Measurements from ENCODE around the gene RUNX2.
"Not testable (repeated sequence)": the region's sequence is repeated elsewhere in the genome, so short reads cannot be mapped to it uniquely, and the experiment has no call there.

Gene RUNX2

DNA sequence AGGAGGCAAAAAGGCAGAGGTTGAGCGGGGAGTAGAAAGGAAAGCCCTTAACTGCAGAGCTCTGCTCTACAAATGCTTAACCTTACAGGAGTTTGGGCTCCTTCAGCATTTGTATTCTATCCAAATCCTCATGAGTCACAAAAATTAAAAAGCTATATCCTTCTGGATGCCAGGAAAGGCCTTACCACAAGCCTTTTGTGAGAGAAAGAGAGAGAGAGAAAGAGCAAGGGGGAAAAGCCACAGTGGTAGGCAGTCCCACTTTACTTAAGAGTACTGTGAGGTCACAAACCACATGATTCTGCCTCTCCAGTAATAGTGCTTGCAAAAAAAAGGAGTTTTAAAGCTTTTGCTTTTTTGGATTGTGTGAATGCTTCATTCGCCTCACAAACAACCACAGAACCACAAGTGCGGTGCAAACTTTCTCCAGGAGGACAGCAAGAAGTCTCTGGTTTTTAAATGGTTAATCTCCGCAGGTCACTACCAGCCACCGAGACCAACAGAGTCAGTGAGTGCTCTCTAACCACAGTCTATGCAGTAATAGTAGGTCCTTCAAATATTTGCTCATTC, at the start of gene RUNX2:
TSS of gene RUNX2 (plus strand) at position 375 of the 567 bp plus-strand sequence. CDS start 397 bp downstream, outside the sequence.
- no peak for DNase-seq

- no peak for DNase-seq
Observed at GRCh38 chr6:45278367-45278766, 49.8 kb upstream of the RUNX2 start.

DNA sequence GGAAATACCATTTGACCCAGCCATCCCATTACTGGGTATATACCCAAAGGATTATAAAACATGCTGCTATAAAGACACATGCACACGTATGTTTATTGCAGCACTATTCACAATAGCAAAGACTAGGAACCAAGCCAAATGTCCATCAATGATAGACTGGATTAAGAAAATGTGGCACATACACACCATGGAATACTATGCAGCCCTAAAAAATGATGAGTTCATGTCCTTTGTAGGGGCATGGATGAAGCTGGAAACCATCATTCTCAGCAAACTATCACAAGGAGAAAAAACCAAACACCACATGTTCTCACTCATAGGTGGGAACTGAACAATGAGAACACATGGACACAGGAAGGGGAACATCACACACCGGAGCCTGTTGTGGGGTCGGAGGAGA, 41.4 kb upstream of the RUNX2 start:
- not testable (repeated sequence) for DNase-seq

DNA sequence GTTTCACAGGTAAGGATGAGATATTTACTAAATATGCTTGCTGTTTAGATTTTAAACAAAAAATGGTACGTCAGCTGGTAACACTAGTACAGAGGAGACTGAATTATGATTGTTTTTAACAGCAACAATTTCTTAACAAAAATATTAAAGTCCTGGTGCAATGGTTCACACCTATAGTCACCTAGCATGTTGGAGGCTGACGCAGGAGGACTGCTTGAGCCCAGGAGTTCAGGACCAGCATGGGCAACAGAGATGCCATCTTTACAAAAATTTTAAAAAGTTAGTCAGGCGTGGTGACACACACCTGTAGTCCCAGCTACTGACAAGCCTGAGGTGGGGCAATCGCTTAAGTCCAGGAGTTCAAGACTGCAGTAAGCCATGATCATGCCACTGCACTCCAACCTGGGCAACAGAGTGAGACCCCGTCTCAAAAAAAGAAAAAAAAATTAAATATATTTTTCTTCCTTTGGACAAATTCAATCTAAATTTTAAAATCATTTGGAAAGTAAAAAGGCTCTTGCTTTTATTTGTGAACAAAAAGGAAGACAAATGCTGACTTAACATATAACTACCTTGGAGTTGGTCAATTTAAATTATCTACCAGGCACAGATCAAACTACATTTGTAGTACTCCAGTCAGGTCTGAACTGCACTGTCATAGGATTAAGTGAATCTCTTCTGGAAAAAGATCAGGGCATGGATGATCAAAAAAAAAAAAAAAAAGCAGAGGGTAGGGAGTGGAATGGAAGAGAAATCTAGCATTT, 38.2 kb upstream of the RUNX2 start:
- DNase-seq, result no peak

GRCh38 chr6:45293306-45293705, 34.8 kb upstream of the RUNX2 start:
- DNase-seq, result peak; percentile 28

- DNase-seq, result not testable (repeated sequence)
Observed at GRCh38 chr6:45294065-45294701, 33.9 kb upstream of the RUNX2 start.

DNA sequence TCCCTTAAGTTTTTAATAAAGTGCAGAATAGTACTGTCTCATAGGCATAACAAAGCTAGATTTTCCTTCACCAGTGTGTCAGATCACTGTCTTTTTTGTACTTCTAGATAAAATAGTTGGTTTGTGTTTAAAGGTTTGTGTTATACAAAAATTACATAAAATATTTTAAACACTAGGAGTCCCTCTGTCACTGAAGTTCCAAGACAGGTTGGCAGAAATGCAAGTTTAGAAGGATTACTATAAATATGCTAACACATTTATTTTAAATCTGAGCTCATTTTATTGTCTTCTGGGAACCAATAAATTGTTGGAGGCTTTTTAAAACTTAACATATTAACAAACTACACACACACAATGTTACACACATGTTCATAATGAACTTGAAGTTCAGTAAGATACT, 30.8 kb upstream of the RUNX2 start:
- no peak for DNase-seq

- DNase-seq, result no peak
Observed at GRCh38 chr6:45299096-45299581, 29.0 kb upstream of the RUNX2 start.

DNA sequence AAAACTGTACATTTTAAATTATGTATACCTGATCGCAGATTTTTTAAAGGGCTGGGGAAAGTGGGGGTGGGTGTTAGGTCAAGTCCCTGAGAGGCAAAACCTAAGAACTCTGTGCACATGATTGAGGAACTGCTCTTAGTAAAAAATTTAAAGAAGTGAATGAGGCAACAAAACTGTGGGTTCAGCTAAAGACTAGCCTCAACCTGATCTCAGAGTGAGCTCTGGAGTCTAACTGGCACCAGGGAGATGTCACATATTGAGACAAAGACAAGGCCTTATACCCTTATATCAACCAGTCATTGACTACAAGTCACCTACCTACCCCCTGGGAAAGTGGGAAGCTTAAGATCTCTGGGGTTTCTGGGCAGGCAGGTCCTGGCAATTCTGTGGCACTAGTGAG, 27.4 kb upstream of the RUNX2 start:
- DNase-seq, result no peak

DNA sequence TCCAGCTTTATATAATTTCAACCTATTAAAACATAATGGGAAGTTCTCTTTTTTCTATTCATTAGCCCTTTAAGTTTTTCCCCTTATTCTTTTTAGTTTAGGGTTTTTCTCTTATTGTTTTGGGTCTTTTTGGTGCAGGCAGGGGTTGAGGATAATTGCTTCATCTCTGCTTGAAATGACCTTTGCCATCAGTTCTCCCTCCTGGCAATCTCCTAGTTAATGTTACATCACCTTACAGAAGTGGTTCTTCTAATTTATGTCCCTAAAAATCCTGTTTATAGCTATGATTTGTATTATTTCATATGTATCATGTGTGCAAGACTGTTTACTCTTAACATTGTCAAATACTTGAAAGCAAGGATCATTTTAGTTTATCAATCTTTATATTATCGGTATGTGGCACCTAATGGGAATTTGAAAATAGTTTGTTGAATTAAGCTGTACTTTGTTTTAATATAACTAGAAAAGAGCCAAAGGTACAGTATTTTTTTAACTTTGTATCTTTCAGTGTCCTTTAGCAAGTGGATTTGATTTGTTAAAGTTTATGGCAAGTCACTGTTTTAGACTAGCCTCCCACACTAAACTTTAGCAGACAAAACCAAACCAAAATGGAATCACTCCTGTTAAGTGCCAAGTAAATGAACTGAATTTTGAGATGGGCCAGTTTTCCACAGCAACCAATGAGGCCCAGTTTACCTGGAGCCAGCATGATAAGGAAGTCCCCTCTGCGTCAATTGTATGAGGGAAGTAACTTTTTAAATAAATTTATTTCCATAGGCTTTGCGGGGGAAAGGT, 26.6 kb upstream of the RUNX2 start:
- DNase-seq, result no peak

- no peak for DNase-seq
Observed at GRCh38 chr6:45302832-45303231, 25.3 kb upstream of the RUNX2 start.

DNA sequence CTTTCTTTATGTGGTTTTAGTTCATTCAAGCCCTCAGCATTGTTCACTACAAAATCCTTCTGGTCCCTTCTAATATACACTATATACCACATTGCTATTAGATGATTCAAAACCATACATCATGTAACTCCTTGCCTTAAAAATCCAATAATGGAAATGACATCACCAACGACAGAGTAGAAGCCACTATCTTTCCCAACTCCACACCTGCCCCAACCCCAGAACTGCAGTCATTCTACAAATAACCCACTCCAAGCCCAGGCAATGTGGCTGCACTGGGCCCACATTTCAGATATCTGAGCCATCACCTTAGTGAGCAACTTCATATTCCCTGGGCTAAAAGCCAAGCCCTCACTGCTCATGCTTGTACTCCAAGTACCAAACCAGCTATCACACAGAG, 22.6 kb upstream of the RUNX2 start:
- no peak for DNase-seq

- peak; percentile 58 for DNase-seq
Observed at GRCh38 chr6:45310118-45310788, 17.9 kb upstream of the RUNX2 start.

DNA sequence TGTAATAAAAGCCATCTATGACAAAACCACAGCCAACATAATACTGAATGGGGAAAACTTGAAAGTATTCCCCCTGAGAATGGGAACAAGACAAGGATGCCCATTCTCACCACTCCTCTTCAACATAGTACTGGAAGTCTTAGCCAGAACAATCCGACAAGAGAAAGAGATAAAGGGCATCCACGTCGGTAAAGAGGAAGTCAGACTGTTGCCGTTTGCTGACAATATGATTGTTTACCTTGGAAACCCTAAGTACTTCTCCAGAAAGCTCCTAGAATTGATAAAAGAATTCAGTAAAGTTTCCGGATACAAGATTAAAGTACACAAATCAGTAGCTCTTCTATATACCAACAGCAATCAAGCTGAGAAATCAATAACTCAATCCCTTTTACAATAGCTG, 14.0 kb upstream of the RUNX2 start:
- DNase-seq, result no peak

- DNase-seq, result no peak
Observed at GRCh38 chr6:45320349-45320748, 7.8 kb upstream of the RUNX2 start.

- peak; percentile 8 for DNase-seq
Observed at GRCh38 chr6:45323656-45324224, 4.4 kb upstream of the RUNX2 start.

DNA sequence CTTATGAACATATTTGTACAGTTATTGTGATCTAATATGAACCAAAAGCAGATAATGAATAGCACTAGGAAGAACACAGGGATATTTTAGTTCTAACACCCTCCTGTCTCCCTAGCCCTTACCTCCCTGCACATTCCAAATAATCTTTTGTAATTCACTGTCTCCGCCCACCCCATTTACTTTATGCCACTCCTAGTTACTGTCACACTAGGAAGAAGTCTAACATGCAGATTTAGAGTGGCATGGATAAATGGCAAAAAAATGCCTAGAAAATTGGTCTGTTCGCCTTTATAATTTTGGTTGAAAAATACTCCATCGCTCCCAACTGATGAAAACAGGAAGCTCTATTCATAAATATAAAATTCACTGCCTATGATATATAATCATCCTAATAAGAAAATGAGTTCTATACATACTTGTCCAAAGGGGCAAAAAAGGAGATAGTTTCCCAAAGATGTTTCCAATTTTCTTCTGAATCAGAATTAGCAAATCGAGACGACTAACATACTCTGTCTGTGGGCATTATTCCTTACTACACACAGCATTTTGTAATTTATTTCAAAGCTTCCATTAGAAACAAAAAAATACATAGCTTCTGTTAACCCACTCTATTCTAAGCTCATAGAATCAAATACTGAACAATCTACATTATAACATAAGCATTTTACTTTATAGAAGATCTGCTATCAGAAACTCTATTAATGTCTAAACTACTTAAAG, 1.3 kb upstream of the RUNX2 start:
- DNase-seq, result no peak

DNA sequence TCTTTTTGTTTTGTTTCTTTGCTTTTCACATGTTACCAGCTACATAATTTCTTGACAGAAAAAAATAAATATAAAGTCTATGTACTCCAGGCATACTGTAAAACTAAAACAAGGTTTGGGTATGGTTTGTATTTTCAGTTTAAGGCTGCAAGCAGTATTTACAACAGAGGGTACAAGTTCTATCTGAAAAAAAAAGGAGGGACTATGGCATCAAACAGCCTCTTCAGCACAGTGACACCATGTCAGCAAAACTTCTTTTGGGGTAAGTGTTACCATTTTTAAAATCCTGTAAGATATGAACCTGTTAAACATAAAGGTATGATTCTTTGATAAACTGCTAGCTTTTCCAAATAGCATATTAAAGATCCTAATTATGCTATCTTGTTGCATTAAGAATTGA, 393 bp downstream of the RUNX2 start:
- no peak for DNase-seq

GRCh38 chr6:45344900-45345299, 16.8 kb downstream of the RUNX2 start:
- no peak for DNase-seq

GRCh38 chr6:45350186-45350710, 22.1 kb downstream of the RUNX2 start:
- DNase-seq, result no peak

DNA sequence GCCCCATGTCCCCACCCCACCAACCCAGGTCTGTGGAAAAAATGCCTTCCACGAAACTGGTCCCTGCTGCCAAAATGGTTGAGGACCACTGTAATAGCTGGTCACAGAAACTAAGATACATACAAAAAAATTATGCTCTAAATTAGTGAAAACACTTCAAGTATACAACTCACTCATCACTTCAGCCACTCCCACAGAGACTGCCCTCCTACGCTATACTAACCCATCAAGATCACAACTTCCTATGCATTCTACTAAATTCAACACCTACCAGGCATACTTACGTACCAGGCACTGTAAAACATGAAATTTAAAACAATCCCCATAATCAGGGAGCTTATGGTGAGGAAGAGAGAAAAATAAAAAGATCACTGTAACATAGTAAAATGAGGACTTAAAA, 22.9 kb downstream of the RUNX2 start:
- no peak for DNase-seq

Measured in CD4-positive, alpha-beta T cell treated with Interleukin-12 subunit alpha and Interleukin-12 subunit beta, for 1 hour (primary cell).